SW480 (cell line): Measurements from ENCODE around the gene NCOA1.
"Not testable (repeated sequence)": the region's sequence is repeated elsewhere in the genome, so short reads cannot be mapped to it uniquely, and the experiment has no call there.

ENCODE experiments used
- DNase-seq: peaks from one replicate; pipeline ENCODE4 v3.0.0-alpha.2; 2016; ENCODE audit warnings: low spot score

The NCOA1 gene

GRCh38 chr2:24792874-24793760, 302.1 kb downstream of the NCOA1 start, which contains the start of the genes CENPO and PTRHD1:
Gene CENPO, plus strand, starts transcription at chr2:24793425. Its CDS starts 495 bp downstream, at chr2:24793920.
Gene PTRHD1, minus strand, starts transcription at chr2:24793391. Its CDS starts 14 bp downstream, at chr2:24793377.
- DNase-seq: peak; percentile 100

DNA sequence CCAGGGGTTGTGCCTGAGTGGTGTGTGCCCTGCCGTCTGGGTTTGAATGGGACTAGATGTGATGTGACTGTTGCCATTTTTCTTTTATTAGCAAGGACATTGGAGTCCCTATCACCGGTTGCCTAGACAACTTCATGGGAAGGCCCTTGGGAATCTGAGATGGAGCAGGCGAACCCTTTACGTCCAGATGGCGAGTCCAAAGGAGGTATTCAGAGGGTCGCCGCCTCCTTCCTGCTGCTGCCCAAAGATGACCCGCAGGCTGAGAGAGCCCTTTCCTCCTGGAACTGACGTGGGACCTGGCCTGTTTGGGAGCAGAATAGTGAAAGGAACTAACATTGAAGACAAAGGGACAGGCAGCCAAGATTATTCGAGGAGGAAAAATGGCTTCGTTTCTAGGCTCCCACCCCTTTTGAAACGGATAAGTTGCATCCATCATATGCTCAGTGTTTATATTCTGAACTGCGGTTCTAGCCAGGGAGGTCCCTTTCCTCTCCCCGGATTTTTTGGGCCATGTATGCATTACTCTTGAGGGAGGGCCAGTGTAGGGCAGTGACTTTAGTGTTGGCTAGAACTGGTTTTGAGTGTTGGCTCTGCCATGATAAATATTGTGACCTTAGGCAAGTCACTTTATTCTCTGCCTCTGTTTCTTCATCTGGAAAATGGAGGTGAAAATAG, 302.8 kb downstream of the NCOA1 start:
- peak; percentile 68 for DNase-seq

DNA sequence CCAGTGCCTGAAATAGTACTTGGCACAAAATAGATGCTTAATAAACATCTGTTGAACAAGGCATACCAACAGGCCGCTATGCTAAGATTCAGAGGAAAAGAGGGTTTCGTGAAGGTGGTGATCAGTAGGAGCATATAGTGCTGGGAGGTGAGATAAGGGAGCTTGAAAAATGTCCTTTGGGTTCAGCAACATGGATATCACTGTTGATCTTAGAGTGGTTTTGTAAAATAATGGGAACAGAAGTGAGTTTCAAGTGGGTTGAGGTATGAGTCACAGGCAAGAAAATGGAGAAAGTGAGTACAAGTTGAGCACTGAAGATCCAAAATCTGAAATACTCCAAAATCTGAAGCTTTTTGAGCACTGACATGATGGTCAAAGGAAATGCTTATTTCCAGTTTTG, 306.6 kb downstream of the NCOA1 start:
- no peak for DNase-seq

DNA sequence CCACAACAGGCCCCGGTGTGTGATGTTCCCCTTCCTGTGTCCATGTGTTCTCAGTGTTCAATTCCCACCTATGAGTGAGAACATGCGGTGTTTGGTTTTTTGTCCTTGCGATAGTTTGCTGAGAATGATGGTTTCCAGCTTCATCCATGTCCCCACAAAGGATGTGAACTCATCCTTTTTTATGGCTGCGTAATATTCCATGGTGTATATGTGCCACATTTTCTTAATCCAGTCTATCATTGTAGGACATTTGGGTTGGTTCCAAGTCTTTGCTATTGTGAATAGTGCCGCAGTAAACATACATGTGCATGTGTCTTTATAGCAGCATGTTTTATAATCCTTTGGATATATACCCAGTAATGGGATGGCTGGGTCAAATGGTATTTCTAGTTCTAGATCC, 309.4 kb downstream of the NCOA1 start:
- DNase-seq: not testable (repeated sequence)

DNA sequence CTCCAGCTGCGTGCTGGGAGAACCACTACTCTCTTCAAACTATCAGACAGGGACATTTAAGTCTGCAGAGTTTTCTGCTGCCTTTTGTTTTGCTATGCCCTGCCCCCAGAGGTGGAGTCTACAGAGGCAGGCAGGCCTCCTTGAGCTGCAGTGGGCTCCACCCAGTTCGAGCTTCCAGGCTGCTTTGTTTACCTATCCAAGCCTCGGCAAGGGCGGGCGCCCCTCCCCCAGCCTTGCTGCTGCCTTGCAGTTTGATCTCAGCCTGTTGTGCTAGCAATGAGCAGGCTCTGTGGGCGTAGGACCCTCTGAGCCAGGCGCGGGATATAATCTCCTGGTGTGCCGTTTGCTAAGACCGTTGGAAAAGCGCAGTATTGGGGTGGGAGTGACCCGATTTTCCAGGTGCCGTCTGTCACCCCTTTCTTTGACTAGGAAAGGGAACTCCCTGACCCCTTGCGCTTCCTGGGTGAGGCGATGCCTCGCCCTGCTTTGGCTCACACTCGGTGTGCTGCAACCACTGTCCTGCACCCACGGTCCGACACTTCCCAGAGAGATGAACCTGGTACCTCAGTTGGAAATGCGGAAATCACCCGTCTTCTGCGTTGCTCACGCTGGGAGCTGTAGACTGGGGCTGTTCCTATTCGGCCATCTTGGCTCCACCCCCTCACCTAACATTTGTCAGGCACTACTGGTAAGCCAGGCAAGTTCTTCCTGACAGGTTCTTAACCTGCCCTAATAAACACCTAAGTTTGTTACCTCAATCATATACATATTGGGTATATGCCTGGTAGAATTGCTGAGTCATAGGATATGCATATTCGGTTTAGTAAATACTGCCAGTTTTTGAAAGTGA, 315.0 kb downstream of the NCOA1 start:
- not testable (repeated sequence) for DNase-seq

- DNase-seq: no peak
These were observed 315.6 kb downstream of the NCOA1 start for GRCh38 chr2:24806661-24807036.

DNA sequence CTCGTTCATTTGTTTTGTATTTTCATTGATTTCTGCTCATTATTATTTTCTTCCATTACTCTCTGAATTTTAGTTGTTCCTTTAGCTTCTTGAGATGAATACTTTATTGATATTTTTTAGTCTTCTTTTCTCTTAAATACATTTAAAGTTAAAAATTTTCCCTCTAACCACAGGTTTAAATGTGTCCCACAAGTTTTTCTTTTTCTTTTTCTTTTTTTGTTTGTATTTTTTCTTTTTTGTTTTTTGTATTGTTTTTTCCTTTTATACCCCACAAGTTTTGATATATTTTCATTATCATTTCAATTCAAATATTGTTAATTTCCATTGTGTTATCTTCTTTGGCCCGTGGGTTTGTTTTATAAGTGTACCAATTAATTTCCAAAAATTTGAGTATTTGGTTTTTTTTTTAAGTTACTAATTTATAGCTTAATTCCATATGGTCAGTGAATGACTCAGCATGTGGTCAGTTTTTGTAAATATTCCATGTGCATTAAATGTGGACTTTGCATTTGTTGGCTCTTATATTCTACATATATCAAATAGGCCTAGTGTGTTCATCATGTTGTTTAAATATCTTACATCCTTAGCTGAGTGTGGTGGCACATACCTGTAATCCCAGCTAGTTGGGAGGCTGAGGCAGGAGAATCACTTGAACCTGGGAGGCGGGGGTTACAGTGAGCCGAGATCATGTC, 318.4 kb downstream of the NCOA1 start:
- no peak for DNase-seq

DNA sequence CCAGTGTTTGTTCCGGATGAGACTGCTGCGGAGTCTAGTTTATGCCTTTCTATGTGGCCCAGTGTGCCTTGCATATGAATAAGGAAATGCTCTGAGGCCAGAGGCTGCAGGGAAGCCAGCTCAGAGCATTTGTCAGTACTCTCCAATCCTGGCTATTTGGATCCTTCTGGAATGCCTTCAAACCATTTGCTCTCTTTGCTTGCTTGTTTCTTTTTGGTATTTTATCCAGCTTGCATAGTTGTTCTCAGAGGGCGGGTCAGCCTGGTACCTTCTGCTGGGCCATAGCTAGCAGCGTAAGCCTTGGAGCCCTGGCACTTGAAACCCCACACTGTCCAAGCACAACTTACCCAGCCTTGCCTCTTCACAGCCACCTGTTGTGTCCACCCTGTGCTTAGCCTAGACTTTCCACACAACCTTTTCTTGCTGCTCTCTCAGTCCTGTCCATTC, 322.7 kb downstream of the NCOA1 start:
- DNase-seq: no peak

GRCh38 chr2:24814516-24814915, 323.5 kb downstream of the NCOA1 start:
- no peak for DNase-seq

DNA sequence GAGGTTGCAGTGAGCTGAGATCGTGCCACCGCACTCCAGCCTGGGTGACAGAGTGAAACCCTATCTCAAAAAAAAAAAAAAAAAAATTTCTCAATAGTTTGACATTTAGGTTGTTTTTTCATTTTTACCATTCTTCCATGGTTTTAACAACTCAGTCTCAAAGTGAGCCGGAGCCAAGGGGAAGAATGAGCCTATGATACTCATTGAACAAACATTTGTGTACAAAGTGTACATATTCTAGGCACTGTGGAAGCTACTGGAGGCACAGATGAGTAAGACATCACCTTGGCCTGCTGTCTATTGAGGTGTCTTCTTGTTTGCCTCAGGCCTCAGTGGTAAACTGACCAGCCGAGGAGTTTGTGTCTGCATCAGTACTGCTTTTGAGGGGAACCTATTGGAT, 324.1 kb downstream of the NCOA1 start:
- DNase-seq: no peak

GRCh38 chr2:24816404-24816803, 325.4 kb downstream of the NCOA1 start:
- DNase-seq: no peak

GRCh38 chr2:24816884-24817283, 325.8 kb downstream of the NCOA1 start:
- DNase-seq: no peak

GRCh38 chr2:24818721-24819167, 327.7 kb downstream of the NCOA1 start:
- DNase-seq: no peak

GRCh38 chr2:24819442-24820174, 328.6 kb downstream of the NCOA1 start:
- DNase-seq: no peak

DNA sequence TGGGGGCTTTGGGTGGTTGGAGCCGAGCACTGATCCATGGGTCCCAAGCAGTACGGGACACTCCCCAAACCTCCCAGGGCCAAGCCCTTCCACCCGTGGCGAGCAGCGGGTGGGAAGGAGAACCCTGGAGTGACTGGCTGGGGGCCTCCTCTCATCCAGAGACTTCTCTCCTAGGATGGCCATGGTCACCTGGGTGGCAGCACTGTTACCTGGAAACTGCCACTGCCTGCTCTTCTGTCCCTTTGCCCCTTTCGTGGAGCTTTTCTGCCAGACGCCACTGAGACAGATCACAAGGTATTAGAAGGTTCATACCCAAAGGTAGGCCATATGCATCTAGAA, 329.1 kb downstream of the NCOA1 start:
- no peak for DNase-seq
